GM12875 (cell line): Measurements from ENCODE around the gene TEKT4.

ENCODE experiments used
- H3K4me3 ChIP-seq: one replicate; pipeline ENCODE4 v1.5.1; 2011; ENCODE audit warnings: low read depth, low read length, control low read depth
- CTCF ChIP-seq: IDR thresholded peaks from 2 replicates; pipeline ENCODE4 v1.5.1; 2011; ENCODE audit warnings: low read depth, mild to moderate bottlenecking, control low read depth, inconsistent platforms, low read length, moderate library complexity, borderline replicate concordance; ENCODE audit not compliant: insufficient read depth

TEKT4 gene

GRCh38 chr2:94869552-94870439, 1.4 kb upstream of the TEKT4 start:
- no peak for TF ChIP-seq CTCF

GRCh38 chr2:94870440-94871225, 597 bp upstream of the TEKT4 start:
- H3K4me3 ChIP-seq: no peak overlapping the region
- peak; percentile 91 for TF ChIP-seq CTCF

More at GRCh38 chr2:94869552-94870439, 1.4 kb upstream of the TEKT4 start:
- H3K4me3 ChIP-seq: no peak overlapping the region

DNA sequence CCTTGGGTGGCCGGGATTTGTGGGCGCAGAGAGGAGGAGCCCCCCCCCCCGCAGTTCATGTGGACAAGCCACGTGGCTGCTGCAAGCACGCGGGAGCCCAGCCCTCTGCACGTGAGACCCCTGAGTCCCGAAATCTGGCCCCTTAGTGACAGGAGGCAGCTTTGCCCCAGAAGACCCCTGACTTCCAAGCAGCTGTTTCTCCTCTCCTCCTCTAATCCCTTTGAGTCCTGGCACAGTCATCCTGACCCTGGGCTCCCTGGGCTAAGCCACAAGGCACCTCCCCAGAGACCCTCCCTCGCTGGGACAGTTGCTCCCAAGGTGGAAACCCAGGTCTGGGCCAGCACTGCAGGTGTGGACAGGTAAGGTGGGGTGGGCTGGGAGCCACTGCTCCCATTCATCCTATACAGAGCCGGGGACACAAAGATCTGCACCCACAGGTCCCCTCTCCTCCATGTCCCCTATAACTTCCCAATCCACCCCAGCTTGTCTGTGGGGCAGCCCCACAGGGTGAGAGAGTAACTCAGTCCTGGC, 923 bp downstream of the TEKT4 start:
- TF ChIP-seq CTCF: no peak

DNA sequence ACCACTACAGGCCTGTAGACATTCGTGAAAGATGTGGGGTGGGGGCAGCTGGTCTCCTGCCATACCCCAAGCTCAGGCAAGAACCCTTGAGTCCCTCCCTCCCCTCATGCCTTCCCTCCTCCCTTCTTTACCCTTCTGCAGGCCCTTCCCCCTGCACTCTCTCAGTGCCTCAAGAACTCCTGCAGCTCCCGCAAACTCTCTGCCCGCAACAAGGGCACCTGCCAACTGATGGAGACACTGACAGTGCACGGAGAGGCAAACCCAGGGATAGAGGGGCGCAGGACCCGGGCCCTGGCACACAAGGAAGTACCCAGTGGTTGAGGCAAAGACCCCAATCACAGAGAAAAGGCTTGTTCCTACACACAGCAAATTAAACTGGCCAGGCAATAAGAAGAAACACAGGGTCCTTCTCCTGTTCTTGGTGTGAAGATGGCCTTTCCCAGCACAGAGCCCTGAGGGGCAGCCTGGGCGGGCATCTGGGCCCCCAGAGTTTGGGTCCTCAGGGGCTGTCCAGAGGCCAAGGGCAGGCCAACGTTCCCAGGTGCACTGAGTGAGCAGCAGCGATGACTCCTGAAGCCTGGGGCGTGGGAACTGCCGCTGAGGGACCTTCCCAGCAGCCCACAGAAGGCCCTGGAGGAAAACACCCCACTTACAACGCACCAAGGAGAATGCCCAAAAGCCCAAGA, 1.6 kb downstream of the TEKT4 start:
- H3K4me3 ChIP-seq: no peak overlapping the region
- TF ChIP-seq CTCF: no peak

More for the DNA sequence above, 923 bp downstream of the TEKT4 start:
- no peak overlapping the region for H3K4me3 ChIP-seq

GRCh38 chr2:94873362-94874276, 2.4 kb downstream of the TEKT4 start:
- no peak overlapping the region for H3K4me3 ChIP-seq
- TF ChIP-seq CTCF: no peak
